Large intestine (tissue), 3 donors: Measurements from ENCODE around the gene HTR6. TPM values are rescaled to one million over a fixed set of nuclear protein-coding genes. Genes with fewer than 3 reads are reported as not detected.
A peak's percentile ranks its signal among the peaks of the same experiment; 100 is the strongest.
"Not testable (repeated sequence)": the region's sequence is repeated elsewhere in the genome, so short reads cannot be mapped to it uniquely, and the experiment has no call there.

ENCODE experiments used
- DNase-seq, 2 donors: peaks; one replicate each; pipeline versions ENCODE4 v3.0.0 to v3.0.0-alpha.2; 2013
- H3K27ac ChIP-seq: one replicate; pipeline ENCODE4 v1.5.1; 2013; ENCODE audit warnings: low read length
- H3K27me3 ChIP-seq: 2 replicates; pipeline ENCODE4 v1.6.1; 2013; ENCODE audit warnings: low read length; ENCODE audit not compliant: control insufficient read depth, insufficient read depth
- H3K36me3 ChIP-seq: 2 replicates; pipeline ENCODE4 v1.6.1; 2013; ENCODE audit warnings: low read length; ENCODE audit not compliant: control insufficient read depth, insufficient read depth
- H3K4me1 ChIP-seq: one replicate; pipeline ENCODE4 v1.6.1; 2013; ENCODE audit warnings: low read length; ENCODE audit not compliant: control insufficient read depth, insufficient read depth
- H3K4me3 ChIP-seq: one replicate; pipeline ENCODE4 v1.5.1; 2013; ENCODE audit warnings: low read length
- H3K9me3 ChIP-seq: one replicate; pipeline ENCODE4 v1.6.1; 2013; ENCODE audit warnings: mild to moderate bottlenecking, low read depth, low read length, moderate library complexity; ENCODE audit not compliant: control insufficient read depth
- WGBS: methylation state at CpG from one replicate; pipeline ENCODE4 v1.1.5; 2013; ENCODE audit warnings: low lambda C conversion rate; ENCODE audit not compliant: insufficient coverage; 5-methylcytosine and 5-hydroxymethylcytosine counted together
- polyA plus RNA-seq: library from polyadenylated mRNA; unstranded; fragments of 120-200 nt; gene quantifications from one replicate; pipeline ENCODE4 v1.2.1, GENCODE V29; 2013

HTR6 gene
- polyA plus RNA-seq, 1 donor = 0.07 TPM

- Histone ChIP-seq H3K36me3 (no peaks in the 10 kb centered on the region), H3K4me1 (peaks cover 8% of the 10 kb centered on the region), H3K27ac (no peak overlapping the region), H3K9me3 (no peaks in the 10 kb centered on the region), H3K4me3 (no peak overlapping the region), H3K27me3 (no peaks in the 10 kb centered on the region)
- no CpG with 5 or more reads among the region's 10 CpGs for WGBS
- no peak for DNase-seq
These were observed 27.1 kb upstream of the HTR6 start for GRCh38 chr1:19637606-19638005.

DNA sequence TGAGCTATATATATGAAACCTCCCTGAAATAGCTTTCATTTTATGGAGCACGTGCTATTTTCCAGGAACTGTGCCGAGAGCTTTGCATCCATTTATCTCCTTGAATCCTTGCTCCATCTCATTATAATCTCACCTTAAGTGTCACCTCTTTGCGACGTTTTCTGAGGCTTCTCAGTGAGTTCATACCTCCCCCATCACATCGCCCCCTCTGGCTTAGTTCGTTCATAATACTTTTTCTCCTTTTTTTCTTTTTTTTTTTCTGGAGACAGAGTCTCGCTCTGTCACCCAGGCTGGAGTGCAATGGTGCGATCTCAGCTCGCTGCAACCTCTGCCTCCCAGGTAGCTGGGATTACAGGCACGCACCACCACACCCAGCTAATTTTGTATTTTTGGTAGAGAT, 25.4 kb upstream of the HTR6 start:
- not testable (repeated sequence) for H3K36me3 ChIP-seq, H3K4me3 ChIP-seq, DNase-seq, H3K27ac ChIP-seq, H3K27me3 ChIP-seq, H3K9me3 ChIP-seq
- peaks cover 14% of the 10 kb centered on the region for H3K4me1 ChIP-seq
- WGBS = 83% methylated on average over 2 of the region's 10 CpGs

DNA sequence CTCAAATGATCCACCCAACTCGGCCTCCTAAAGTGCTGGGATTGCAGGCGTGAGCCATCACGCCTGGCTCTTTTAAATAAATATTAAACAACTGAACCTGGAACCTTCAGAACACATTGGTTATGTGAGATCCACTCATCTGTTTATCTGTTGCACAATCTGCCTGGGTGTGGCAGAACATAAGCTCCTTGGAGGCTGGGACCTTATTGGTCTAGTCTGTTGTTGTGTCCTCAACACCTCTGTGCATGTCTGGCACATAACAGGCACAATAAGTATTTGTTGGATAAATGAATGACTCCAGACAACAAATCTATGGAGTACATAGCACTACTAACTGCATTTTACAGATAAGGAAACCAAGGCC, 24.7 kb upstream of the HTR6 start:
- no peak for DNase-seq
- Histone ChIP-seq H3K4me3 (no peak overlapping the region), H3K4me1 (peaks cover 14% of the 10 kb centered on the region), H3K27ac (peak overlapping the region; percentile 21), H3K9me3 (no peaks in the 10 kb centered on the region), H3K36me3 (no peaks in the 10 kb centered on the region), H3K27me3 (no peaks in the 10 kb centered on the region)
- no CpG with 5 or more reads among the region's 3 CpGs for WGBS

- no peaks in the 10 kb centered on the region for H3K36me3 ChIP-seq
- WGBS = no CpG with 5 or more reads among the region's 14 CpGs
- H3K27ac ChIP-seq = peak overlapping the region; percentile 36
- DNase-seq = peak; percentile 63 to 74
- H3K27me3 ChIP-seq = no peaks in the 10 kb centered on the region
- H3K4me3 ChIP-seq = no peak overlapping the region
- H3K4me1 ChIP-seq = peaks cover 18% of the 10 kb centered on the region
- no peaks in the 10 kb centered on the region for H3K9me3 ChIP-seq
These were observed 24.0 kb upstream of the HTR6 start for GRCh38 chr1:19640363-19641316.

GRCh38 chr1:19643121-19643520, 21.6 kb upstream of the HTR6 start:
- Histone ChIP-seq H3K27me3 (no peaks in the 10 kb centered on the region), H3K4me1 (peaks cover 27% of the 10 kb centered on the region), H3K9me3 (no peaks in the 10 kb centered on the region), H3K27ac (peak overlapping the region; percentile 59), H3K36me3 (no peaks in the 10 kb centered on the region), H3K4me3 (peak overlapping the region; percentile 57)
- WGBS = no CpG with 5 or more reads among the region's 7 CpGs
- DNase-seq = peak in 1 of 2 donors; percentile 44

DNA sequence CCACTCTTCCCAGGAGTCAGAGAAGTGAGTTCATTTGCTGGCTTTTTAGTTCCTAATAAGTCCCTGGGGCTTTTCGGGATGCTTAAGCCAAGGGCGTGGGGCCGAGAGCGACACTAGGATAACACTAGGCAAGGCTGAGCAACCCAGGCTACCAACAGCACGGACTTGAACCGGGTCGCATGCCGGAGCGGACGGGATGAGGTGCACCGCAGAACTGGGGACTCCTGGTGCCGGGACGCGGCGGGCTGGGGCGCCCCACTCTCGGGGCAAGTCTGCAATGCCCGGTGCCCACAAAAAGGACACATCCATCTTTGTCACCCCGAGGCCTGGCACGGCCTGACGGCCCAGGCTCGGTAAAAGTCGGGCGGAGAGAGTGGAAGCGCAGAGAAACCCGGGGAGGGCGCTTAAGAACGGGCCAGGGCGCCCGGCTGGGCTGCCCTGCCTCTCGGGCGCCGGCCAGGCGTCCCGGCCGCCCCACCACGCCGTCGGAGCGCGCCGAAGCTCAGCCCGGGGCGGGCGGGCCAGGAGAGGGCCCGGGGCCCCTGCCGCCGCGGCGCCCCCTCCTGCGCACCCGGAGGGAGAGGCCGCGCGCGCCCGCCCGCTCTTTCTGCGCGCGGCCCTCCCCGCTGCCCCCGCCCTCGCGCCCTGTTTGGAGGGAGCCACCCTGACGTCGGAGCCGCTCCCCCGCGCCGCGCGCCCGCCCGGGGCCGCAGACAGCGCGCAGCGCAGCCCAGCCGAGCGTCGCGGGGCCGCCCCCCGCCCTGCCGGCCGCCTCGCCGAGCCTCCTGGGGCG, 20.9 kb upstream of the HTR6 start, which contains the start of gene NBL1:
Gene NBL1 (plus strand): TSS at position 710 of the 793 bp plus-strand sequence. CDS start 10,720 bp downstream, outside the sequence.
- H3K36me3 ChIP-seq = no peaks in the 10 kb centered on the region
- peaks cover 27% of the 10 kb centered on the region for H3K4me1 ChIP-seq
- peak within 1 kb of the TSS; percentile 59 for H3K27ac ChIP-seq
- peak within 1 kb of the TSS; percentile 79 for H3K4me3 ChIP-seq
- no peaks in the 10 kb centered on the region for H3K9me3 ChIP-seq
- DNase-seq = peak; percentile 52 to 78
- no CpG with 5 or more reads among the region's 90 CpGs for WGBS
- no peaks in the 10 kb centered on the region for H3K27me3 ChIP-seq

DNA sequence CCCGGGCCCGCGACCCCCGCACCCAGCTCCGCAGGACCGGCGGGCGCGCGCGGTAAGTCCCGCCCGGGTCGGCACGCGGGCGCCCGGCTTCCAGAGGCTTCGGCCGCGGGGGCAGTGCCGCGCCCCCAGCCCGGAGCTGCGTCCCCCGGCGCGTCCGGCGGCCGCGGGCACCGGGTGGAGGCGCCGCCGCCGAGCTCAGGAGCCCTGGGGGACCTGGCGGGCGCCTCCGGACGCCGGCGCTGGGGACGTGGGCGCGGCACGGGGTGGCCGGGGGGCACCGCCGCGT, 20.3 kb upstream of the HTR6 start:
- DNase-seq = no peak
- H3K27me3 ChIP-seq = no peaks in the 10 kb centered on the region
- no peak overlapping the region for H3K27ac ChIP-seq
- no CpG with 5 or more reads among the region's 51 CpGs for WGBS
- H3K36me3 ChIP-seq = no peaks in the 10 kb centered on the region
- H3K9me3 ChIP-seq = no peaks in the 10 kb centered on the region
- peaks cover 27% of the 10 kb centered on the region for H3K4me1 ChIP-seq
- H3K4me3 ChIP-seq = peak overlapping the region; percentile 79

DNA sequence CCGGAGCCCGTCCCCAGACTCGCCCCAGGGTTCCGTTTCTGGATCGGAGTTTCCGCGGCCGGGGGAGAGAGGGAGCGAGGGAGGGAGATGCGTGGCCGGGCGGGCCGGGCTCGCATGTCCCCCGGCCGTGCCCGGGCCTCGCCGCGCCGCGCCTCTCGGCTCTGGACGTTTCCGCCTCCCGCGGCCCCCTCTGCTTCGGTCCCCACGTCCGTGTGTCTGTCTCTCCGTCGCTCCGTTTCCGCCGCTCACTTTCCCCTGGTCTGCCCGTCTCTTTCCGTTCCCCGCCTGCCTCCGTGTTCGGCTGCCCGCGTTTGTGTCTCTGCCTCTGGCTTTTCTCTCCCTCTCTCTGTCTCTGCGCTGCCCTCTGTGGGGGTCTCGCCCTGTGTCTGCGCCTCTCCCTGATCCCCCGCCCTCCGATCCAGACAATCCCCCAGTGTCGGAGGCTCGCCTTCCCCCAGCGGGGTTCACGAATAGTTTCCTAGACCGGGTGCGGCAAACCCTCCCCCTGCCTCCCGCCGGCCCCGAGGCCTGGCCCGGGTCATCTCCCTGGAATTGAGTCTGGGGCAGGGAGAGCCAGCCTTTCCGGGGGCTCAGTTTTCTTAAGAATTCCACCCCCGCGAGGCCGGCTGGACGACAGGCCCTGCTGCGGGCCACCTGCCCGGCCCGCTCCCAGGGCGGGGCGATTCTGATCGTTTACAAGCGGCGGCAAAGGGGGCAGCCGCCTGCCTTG, 19.8 kb upstream of the HTR6 start:
- peak overlapping the region; percentile 52 for H3K27ac ChIP-seq
- peak overlapping the region; percentile 79 for H3K4me3 ChIP-seq
- no peaks in the 10 kb centered on the region for H3K9me3 ChIP-seq
- WGBS = no CpG with 5 or more reads among the region's 71 CpGs
- peaks cover 27% of the 10 kb centered on the region for H3K4me1 ChIP-seq
- H3K36me3 ChIP-seq = no peaks in the 10 kb centered on the region
- peak in 1 of 2 donors; percentile 64 for DNase-seq
- H3K27me3 ChIP-seq = no peaks in the 10 kb centered on the region

- Histone ChIP-seq H3K36me3 (no peaks in the 10 kb centered on the region), H3K27ac (peak overlapping the region; percentile 52), H3K27me3 (no peaks in the 10 kb centered on the region), H3K4me1 (peaks cover 29% of the 10 kb centered on the region), H3K9me3 (no peaks in the 10 kb centered on the region), H3K4me3 (peak overlapping the region; percentile 79)
- no CpG with 5 or more reads among the region's 30 CpGs for WGBS
- no peak for DNase-seq
These were observed 19.0 kb upstream of the HTR6 start for GRCh38 chr1:19645411-19646251.
